GM18511 (cell line): ENCODE results near the gene ZNF639.

ENCODE experiments used
- ATAC-seq: cut with Tn5 transposase; IDR thresholded peaks from one replicate; pipeline ENCODE4 v1.9.1; 2021; ENCODE audit warnings: mild to moderate bottlenecking, moderate library complexity; ENCODE audit not compliant: unreplicated experiment

ZNF639 gene

GRCh38 chr3:179309225-179310078 is 13.4 kb upstream of the ZNF639 start:
- peak; percentile 97 for ATAC-seq

GRCh38 chr3:179318876-179319275 is 4.0 kb upstream of the ZNF639 start:
- ATAC-seq, result no peak

GRCh38 chr3:179321668-179322285 is 1.1 kb upstream of the ZNF639 start:
- no peak for ATAC-seq

- peak; percentile 43 for ATAC-seq
Observed at GRCh38 chr3:179323197-179324110, 623 bp downstream of the ZNF639 start.

GRCh38 chr3:179324270-179324754 is 1.5 kb downstream of the ZNF639 start:
- ATAC-seq, result no peak

GRCh38 chr3:179330438-179330837 is 7.6 kb downstream of the ZNF639 start:
- ATAC-seq, result no peak

GRCh38 chr3:179332240-179332639 is 9.4 kb downstream of the ZNF639 start:
- no peak for ATAC-seq

GRCh38 chr3:179333084-179333483 is 10.3 kb downstream of the ZNF639 start:
- no peak for ATAC-seq

- no peak for ATAC-seq
Observed at GRCh38 chr3:179336345-179336929, 13.6 kb downstream of the ZNF639 start.

GRCh38 chr3:179347345-179348194 is 24.7 kb downstream of the ZNF639 start, which contains the start of gene MFN1:
MFN1 (plus strand) TSS chr3:179347709; CDS start chr3:179348852, 1,143 bp downstream.
- ATAC-seq, result peak; percentile 92

GRCh38 chr3:179348325-179349013 is 25.6 kb downstream of the ZNF639 start:
- ATAC-seq, result peak; percentile 71

- no peak for ATAC-seq
Observed at GRCh38 chr3:179355996-179356395, 33.2 kb downstream of the ZNF639 start.

- no peak for ATAC-seq
Observed at GRCh38 chr3:179363332-179363731, 40.5 kb downstream of the ZNF639 start.

GRCh38 chr3:179369621-179370020 is 46.8 kb downstream of the ZNF639 start:
- ATAC-seq, result no peak

GRCh38 chr3:179373938-179374337 is 51.1 kb downstream of the ZNF639 start:
- ATAC-seq, result no peak

GRCh38 chr3:179375091-179375999 is 52.5 kb downstream of the ZNF639 start:
- no peak for ATAC-seq

GRCh38 chr3:179376474-179376873 is 53.6 kb downstream of the ZNF639 start:
- ATAC-seq, result no peak
